IPS DF 6.9 (cell line): ENCODE data around the gene CCNDBP1.
"Not testable (repeated sequence)": the region's sequence is repeated elsewhere in the genome, so short reads cannot be mapped to it uniquely, and the experiment has no call there.

Source experiments
- DNase-seq: peaks from one replicate; pipeline ENCODE4 v3.0.0-alpha.2; 2013; ENCODE audit warnings: low read depth, low spot score
- H3K27ac ChIP-seq: one replicate; pipeline ENCODE4 v1.5.1; 2013; ENCODE audit warnings: low read length, control low read depth
- H3K27me3 ChIP-seq: 2 replicates; pipeline ENCODE4 v1.6.1; 2013; ENCODE audit warnings: mild to moderate bottlenecking, low read length; ENCODE audit not compliant: control insufficient read depth, insufficient read depth
- H3K36me3 ChIP-seq: 2 replicates; pipeline ENCODE4 v1.6.1; 2013; ENCODE audit warnings: low read length; ENCODE audit not compliant: control insufficient read depth, insufficient read depth
- H3K4me1 ChIP-seq: 2 replicates; pipeline ENCODE4 v1.6.1; 2013; ENCODE audit warnings: low read length; ENCODE audit not compliant: control insufficient read depth, insufficient read depth
- H3K4me3 ChIP-seq: 2 replicates; pipeline ENCODE4 v1.5.1; 2013; ENCODE audit warnings: mild to moderate bottlenecking, low read length
- H3K9me3 ChIP-seq: 2 replicates; pipeline ENCODE4 v1.6.1; 2013; ENCODE audit warnings: low read length, inconsistent platforms; ENCODE audit not compliant: control insufficient read depth, insufficient read depth
- WGBS: extraction: QIAGEN DNeasy Blood & Tissue Kit; methylation state at CpG from one replicate; pipeline ENCODE4 v1.1.7; 2013; ENCODE audit warnings: mixed read lengths, missing lambda C conversion rate; ENCODE audit not compliant: insufficient read length, insufficient coverage; 5-methylcytosine and 5-hydroxymethylcytosine counted together

The CCNDBP1 gene

DNA sequence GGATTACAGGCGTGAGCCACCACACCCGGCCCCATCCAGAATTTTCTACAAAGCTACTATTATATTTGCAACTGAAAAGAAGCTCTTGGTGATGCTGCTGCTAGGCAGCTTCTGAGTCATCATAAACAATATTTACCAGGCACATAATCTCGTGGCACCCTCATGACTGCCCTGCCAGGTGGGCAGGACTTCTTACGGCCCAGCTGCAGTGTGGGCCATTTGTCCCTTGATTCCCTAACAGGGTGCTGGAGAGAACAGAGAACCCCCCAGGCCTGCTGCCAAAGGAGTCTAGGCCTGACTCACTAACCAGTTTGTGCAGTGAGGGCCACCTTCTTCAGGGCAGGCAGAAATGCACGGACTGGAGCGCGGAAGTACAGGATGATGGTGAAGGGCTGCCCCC lies 30.8 kb downstream of the CCNDBP1 start:
- DNase-seq: no peak
- H3K27ac ChIP-seq: no peak overlapping the region
- H3K9me3 ChIP-seq: no peaks in the 10 kb centered on the region
- H3K27me3 ChIP-seq: no peaks in the 10 kb centered on the region
- no peak overlapping the region for H3K4me3 ChIP-seq
- H3K4me1 ChIP-seq: no peaks in the 10 kb centered on the region; the same call in 1 of the 2 replicates
- H3K36me3 ChIP-seq: no peaks in the 10 kb centered on the region
- no CpG with 5 or more reads among the region's 7 CpGs for WGBS

DNA sequence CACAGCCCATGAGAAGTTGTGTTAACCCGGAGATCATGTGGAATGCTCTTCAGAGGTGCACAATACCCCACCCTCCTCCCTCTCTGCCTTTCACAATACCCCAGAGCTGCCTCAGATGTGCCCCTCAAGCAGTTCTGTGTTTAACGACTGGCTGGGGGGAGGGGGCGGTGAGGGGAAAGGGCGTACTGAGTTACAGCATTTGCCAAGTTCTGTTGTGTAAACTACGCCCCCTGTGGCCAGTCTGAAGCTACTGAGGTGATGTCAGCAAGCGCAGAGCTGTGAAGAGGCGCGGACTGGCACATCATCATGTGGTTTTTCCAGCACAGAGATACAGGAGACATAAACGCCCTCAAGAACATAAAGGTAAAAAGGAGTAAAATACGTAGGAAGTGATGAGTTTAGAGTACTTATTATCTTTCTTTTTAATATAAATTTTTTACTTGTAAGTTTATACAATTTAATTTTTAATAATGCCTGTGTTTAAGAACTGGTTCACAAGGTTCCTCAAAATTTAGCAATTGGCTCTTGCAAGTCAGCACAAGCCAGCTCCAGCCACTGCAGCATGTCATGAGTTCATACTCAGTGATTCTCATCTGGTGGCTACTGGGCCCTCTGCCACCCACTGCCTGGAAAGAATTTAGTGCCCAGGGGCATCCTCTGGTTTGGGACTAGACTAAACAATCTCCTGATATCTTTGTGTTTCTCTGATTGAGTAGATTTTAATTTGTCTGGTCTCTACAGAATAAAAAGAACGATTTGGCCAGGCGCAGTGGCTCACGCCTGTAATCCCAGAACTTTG lies 33.9 kb downstream of the CCNDBP1 start:
- no peak overlapping the region for H3K27ac ChIP-seq
- H3K9me3 ChIP-seq: no peaks in the 10 kb centered on the region
- H3K4me3 ChIP-seq: no peak overlapping the region
- DNase-seq: peak; percentile 71
- no peaks in the 10 kb centered on the region for H3K27me3 ChIP-seq
- H3K36me3 ChIP-seq: no peaks in the 10 kb centered on the region
- no CpG with 5 or more reads among the region's 13 CpGs for whole genome bisulfite sequencing
- no peaks in the 10 kb centered on the region; the same call in 1 of the 2 replicates for H3K4me1 ChIP-seq

DNA sequence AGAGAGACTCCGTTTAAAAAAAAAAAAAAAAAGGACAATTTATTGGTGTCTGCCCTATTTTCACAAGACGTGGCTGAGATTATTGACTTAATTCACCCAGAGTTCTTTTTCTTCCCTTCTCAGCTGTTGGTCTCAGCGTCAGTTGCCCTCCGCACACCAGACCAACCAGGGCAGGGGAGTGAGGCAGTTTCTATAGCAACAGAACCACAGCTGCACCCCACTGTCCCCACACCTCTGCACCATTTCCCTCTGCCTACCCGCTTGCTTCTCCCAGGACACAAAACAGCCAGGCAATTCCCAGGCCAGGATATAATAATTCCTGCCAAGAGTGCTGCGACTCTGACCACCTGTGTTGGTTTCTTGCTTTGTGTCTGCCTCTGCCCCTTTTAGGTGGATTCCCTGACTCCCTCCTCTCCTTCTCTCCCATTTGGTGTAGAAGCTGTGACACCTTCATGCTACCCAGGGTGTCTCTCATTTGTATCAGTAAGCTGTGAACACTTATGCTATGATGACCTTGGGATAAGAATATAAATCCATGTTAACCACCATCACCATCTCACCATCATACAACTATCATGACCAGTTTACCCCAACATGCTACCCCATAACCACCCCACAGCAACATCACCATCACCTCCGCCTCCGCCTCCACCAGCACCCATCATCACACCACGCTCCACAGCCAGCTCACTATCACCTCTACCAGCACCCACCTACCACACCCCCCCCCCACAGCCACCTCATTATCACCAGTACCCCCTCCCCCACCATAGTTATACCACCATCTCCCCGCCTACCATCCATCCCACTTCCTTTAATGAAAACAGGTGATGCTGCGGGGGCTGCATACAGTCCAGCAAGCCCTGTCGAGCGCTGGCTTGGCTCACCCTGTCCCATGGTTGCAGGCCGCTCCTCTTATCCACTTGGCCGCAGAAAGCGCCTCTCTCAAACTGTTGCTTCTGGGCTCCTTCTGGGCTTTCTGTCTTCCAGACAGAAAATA lies 35.0 kb downstream of the CCNDBP1 start:
- no peak for DNase-seq
- Histone ChIP-seq H3K4me1 (no peaks in the 10 kb centered on the region; the same call in 1 of the 2 replicates), H3K4me3 (no peak overlapping the region), H3K9me3 (no peaks in the 10 kb centered on the region), H3K36me3 (no peaks in the 10 kb centered on the region), H3K27me3 (no peaks in the 10 kb centered on the region), H3K27ac (no peak overlapping the region)
- 100% methylated on average over 1 of the region's 16 CpGs for WGBS

DNA sequence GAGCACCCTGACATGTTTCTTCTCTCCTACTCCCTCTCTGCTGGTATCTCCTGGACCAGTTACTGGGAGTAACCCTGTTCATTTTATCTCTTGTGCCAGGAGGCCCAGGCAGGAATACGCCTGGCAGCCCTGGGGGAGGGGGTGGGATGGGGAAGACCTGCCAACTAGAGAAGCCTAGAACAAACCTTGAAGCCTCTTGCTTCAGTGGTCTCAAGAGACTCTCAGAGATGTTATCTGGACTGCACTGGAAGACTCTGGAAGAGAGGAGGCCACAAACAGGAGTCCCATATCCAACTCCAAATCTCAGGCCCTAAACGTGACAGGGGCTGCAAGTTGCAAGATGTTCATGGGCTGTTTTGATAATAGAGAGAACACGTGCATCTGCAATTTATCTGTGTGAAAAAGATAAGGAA lies 35.8 kb downstream of the CCNDBP1 start, which contains the start of gene EPB42:
TSS of gene EPB42 (minus strand) at position 28 of the 413 bp plus-strand sequence. CDS start 193 bp downstream, outside the sequence.
- Histone ChIP-seq H3K4me1 (no peaks in the 10 kb centered on the region; the same call in 1 of the 2 replicates), H3K27me3 (no peaks in the 10 kb centered on the region), H3K4me3 (no peak within 1 kb of the TSS), H3K9me3 (no peaks in the 10 kb centered on the region), H3K36me3 (no peaks in the 10 kb centered on the region), H3K27ac (no peak within 1 kb of the TSS)
- DNase-seq: no peak
- WGBS: 100% methylated on average over 1 of the region's 3 CpGs

DNA sequence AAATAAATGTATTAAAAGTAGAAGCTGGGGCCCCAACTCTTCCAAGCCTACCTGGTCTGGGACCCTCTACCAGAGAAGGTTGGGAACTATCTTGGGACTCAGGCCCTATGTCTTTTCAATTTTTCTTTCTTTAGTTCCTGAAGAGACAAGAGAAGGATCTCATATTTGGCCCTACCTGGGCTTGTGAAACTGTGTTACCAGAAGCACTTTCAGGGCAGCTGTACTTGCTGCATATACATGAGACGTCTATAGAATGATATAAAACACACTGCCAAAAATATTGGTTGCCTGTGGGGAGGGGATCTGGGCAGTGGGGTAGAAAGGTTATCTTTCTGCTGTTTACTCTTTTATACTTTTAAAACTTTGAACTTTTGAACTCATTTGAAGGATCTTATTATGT lies 36.2 kb downstream of the CCNDBP1 start:
- Histone ChIP-seq H3K4me1 (no peaks in the 10 kb centered on the region; the same call in 1 of the 2 replicates), H3K4me3 (no peak overlapping the region), H3K27ac (no peak overlapping the region), H3K27me3 (no peaks in the 10 kb centered on the region), H3K9me3 (no peaks in the 10 kb centered on the region), H3K36me3 (no peaks in the 10 kb centered on the region)
- DNase-seq: no peak
- WGBS: no CpG with 5 or more reads among the region's 1 CpG

DNA sequence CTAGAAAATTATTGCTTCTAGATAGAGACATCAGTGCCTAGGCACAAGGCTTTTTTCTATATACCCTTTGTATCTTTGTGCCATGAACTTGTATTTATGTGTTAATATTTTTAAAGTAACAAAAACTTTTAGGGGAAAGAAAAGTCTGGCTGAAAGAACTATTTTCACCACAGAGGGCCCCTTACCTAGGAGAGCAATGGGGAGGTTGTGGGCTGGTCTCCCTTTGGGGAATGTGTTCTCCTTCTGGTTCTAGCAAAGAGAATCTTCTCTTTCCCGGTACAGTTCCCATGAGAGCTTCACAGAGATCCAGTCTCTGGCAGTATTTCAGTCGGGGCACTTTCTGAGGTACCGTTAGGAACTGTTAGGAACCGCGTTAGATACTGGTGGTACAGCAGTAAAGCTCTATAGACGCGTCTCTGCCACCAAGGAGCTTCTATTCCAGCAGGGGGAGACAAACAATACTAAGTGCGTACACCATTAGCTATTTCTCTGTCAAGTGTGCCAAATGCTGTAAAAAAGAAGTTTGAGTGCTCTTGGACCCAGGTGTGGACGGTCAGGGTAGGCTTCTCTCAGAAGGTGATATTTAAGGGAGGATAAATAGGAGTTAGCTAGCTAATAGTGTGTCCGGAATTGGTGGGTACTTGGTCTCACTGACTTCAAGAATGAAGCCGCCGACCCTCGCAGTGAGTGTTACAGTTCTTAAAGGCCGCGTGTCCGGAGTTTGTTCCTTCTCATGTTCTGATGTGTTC lies 40.2 kb downstream of the CCNDBP1 start:
- Histone ChIP-seq H3K27ac (no peak overlapping the region), H3K36me3 (no peaks in the 10 kb centered on the region), H3K4me1 (no peaks in the 10 kb centered on the region), H3K4me3 (no peak overlapping the region), H3K9me3 (no peaks in the 10 kb centered on the region), H3K27me3 (no peaks in the 10 kb centered on the region)
- no CpG with 5 or more reads among the region's 16 CpGs for WGBS
- DNase-seq: peak; percentile 45

DNA sequence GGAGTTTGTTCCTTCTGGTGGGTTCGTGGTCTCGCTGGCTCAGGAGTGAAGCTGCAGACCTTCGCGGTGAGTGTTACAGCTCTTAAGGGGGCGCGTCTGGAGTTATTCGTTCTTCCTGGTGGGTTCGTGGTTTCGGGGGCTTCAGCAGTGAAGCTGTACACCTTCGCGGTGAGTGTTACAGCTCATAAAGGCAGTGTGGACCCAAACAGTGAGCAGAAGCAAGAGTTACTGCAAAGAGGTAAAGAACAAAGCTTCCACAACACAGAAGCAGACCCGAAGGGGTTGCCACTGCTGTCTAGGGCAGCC lies 40.7 kb downstream of the CCNDBP1 start:
- not testable (repeated sequence) for H3K27ac ChIP-seq, H3K36me3 ChIP-seq, H3K4me3 ChIP-seq, H3K4me1 ChIP-seq, DNase-seq, H3K27me3 ChIP-seq, H3K9me3 ChIP-seq
- WGBS: no CpG with 5 or more reads among the region's 12 CpGs

DNA sequence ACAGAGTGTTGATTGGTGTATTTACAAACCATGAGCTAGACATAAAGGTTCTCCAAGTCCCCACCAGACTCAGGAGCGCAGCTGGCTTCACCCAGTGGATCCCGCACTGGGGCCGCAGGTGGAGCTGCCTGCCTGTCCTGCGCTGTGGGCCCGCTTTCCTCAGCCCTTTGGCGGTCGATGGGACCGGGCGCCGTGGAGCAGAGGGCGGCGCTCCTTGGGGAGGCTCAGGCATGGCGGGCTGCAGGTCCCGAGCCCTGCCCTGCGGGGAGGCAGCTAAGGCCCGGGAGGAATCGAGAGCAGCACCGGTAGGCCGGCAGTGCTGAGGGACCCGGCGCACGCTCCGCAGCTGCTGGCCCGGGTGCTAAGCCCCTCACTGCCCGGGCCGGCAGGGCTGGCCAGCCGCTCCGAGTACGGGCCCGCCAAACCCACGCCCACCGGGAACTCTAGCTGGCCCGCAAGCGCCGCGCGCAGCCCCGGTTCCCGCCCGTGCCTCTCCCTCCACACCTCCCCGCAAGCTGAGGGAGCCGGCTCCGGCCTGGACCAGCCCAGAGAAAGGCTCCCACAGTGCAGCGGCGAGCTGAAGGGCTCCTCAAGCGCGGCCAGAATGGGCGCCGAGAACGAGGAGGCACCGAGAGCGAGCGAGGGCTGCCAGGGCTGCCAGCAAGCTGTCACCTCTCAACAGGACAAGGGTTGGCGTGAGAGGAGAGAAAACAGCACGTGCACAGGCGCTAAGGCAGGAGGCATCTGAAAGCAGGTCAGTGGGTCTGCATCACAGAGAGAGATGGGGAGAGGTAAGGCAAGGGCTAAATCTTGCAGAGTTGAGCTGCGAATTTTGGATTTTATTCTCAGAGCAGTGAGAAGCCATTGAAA lies 41.5 kb downstream of the CCNDBP1 start:
- WGBS: no CpG with 5 or more reads among the region's 57 CpGs
- Histone ChIP-seq H3K27me3 (no peaks in the 10 kb centered on the region), H3K4me1 (no peaks in the 10 kb centered on the region), H3K36me3 (no peaks in the 10 kb centered on the region), H3K9me3 (no peaks in the 10 kb centered on the region), H3K27ac (no peak overlapping the region), H3K4me3 (no peak overlapping the region)
- DNase-seq: no peak

DNA sequence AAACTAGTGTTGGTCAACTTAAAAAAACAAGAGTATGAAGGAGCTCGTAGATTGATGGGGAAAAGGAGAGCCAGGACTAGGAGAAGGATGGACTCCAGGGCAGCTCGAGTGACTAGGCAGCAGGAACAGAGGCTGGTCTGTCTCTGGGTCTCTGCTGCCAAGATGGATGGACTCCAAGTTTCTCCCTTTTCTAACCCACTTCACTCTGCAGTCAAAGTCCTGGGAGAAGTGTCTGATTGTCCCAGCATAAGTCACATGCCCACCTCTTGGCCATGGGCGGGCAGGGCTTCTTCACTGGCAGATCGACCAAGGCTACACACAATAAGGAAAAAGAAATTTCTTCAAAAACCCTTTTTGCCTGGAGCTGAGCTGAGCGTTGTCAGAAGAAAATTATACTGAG lies 44.8 kb downstream of the CCNDBP1 start:
- no peak overlapping the region for H3K4me3 ChIP-seq
- DNase-seq: no peak
- H3K9me3 ChIP-seq: no peaks in the 10 kb centered on the region
- no peaks in the 10 kb centered on the region for H3K36me3 ChIP-seq
- H3K4me1 ChIP-seq: no peaks in the 10 kb centered on the region
- no peak overlapping the region for H3K27ac ChIP-seq
- WGBS: no CpG with 5 or more reads among the region's 5 CpGs
- H3K27me3 ChIP-seq: no peaks in the 10 kb centered on the region
